Right lobe of liver (tissue), 6 donors: Measurements from ENCODE around the gene BUD31. TPM values are rescaled to one million over a fixed set of nuclear protein-coding genes. Genes with fewer than 3 reads are reported as not detected.

Experiments used
- ATAC-seq, 4 donors: fragments of 200-7000 bp; cut with Tn5 transposase; one replicate each; pipeline ENCODE4 v1.9.1; 2020; ENCODE audit warnings: mild to moderate bottlenecking in 4 of 4, moderate library complexity in 4 of 4
- DNase-seq, 3 donors: peaks; one replicate each; pipeline ENCODE4 v3.0.0-alpha.2; 2020
- H3K27ac ChIP-seq, 3 donors: fragments of 200-600 bp; one replicate each; pipeline ENCODE4 v1.8.0; 2022
- H3K27me3 ChIP-seq, 2 donors: fragments of 200-600 bp; one replicate each; pipeline ENCODE4 v1.8.0; 2022
- H3K36me3 ChIP-seq, 4 donors: fragments of 200-600 bp; sonication (generic) in 1 of 4; one replicate each; pipeline versions ENCODE4 v1.5.1 to v1.8.0; 2017 to 2022; ENCODE audit warnings: control low read depth in 1 of 4
- H3K4me1 ChIP-seq, 4 donors: fragments of 200-600 bp; sonication (generic) in 1 of 4; one replicate each; pipeline versions ENCODE4 v1.5.1 to v1.8.0; 2017 to 2022; ENCODE audit warnings: control low read depth in 1 of 4
- H3K4me3 ChIP-seq, 3 donors: fragments of 200-600 bp; one replicate each; pipeline ENCODE4 v1.8.0; 2022
- H3K9me3 ChIP-seq, 4 donors: fragments of 200-600 bp; sonication (generic) in 1 of 4; one replicate each; pipeline versions ENCODE4 v1.5.1 to v1.8.0; 2017 to 2022; ENCODE audit warnings: control low read depth in 1 of 4
- POLR2A ChIP-seq: fragments of 450-650 bp; IDR thresholded peaks from one replicate; pipeline ENCODE4 v1.6.1; 2017; ENCODE audit warnings: antibody characterized with exemption, mild to moderate bottlenecking
- WGBS: methylation state at CpG from one replicate; pipeline ENCODE4 v1.1.6; 2018; ENCODE audit warnings: low coverage, low lambda C conversion rate; ENCODE audit not compliant: insufficient coverage; ENCODE audit errors: missing lambda C conversion rate; 5-methylcytosine and 5-hydroxymethylcytosine counted together
- intact Hi-C, 2 donors: fragments of 100-400 bp; cut with DNase I; formaldehyde crosslinking; loops; one replicate each; pipeline versions ENCODE4 v1.11.2 to v1.14.1; 2022
- total RNA-seq, 6 experiments: library from RNA; depleted of rRNA in 2 of 6; stranded (reverse); fragments of >200 nt in 2 of 6; fragmentation: NEBNext Ultra II Directional in 3 of 6; extraction: Animal tissue kit (Norgen Biotek cat#: 25700) in 3 of 6; gene quantifications; one replicate each; pipeline versions ENCODE4 v1.1.0 to v1.2.4, GENCODE V29; 2016 to 2023
- TF ChIP-seq, protein P1 (sequence below), 4 donors: fragments of 200-600 bp in 3 of 4; fragments of 450-650 bp in 1 of 4; IDR thresholded peaks; one replicate each; pipeline versions ENCODE4 v1.5.1 to v1.8.0; 2016 to 2022; ENCODE audit warnings: antibody characterized with exemption in 4 of 4, mild to moderate bottlenecking in 2 of 4
- donor health status: DM: no; HTN: yes; CAD: no.
- donor health status: DM: no; HTN: no; CAD: no.
- donor health status: DM: no; HTN: no; CAD: no.
- donor health status: DM: no; HTN: yes; CAD: no.
- donor health status: DM: no; HTN: yes; CAD: no.

The BUD31 gene
- total RNA-seq, 6 experiments from 2014 or later = 25.6 to 49.2 (median 33.3) TPM

DNA sequence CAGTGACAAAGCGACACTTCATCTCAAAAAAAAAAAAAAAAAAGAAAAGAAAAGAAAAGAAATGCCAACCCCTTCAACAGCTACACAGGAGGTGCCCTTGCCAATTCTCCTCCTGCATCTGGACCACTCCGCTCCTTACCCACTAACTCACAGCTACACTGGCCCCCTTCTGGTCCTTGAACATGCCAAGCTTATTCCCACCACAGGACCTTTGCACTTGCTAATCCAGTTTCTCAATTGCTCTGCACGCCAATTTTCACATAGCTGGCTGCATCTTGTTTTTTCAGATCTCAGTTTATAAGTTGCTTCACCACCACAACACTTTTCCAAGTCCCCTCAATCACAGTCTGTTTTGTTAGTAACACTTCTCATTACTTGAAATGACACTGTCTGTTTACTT, 5.9 kb upstream of the BUD31 start:
- DNase-seq (no peak), ATAC-seq (no peak)
- WGBS = 95% methylated on average over 2 of the region's 3 CpGs
- no peaks in the 10 kb centered on the region for H3K27me3 ChIP-seq
- TF ChIP-seq, protein P1, sequence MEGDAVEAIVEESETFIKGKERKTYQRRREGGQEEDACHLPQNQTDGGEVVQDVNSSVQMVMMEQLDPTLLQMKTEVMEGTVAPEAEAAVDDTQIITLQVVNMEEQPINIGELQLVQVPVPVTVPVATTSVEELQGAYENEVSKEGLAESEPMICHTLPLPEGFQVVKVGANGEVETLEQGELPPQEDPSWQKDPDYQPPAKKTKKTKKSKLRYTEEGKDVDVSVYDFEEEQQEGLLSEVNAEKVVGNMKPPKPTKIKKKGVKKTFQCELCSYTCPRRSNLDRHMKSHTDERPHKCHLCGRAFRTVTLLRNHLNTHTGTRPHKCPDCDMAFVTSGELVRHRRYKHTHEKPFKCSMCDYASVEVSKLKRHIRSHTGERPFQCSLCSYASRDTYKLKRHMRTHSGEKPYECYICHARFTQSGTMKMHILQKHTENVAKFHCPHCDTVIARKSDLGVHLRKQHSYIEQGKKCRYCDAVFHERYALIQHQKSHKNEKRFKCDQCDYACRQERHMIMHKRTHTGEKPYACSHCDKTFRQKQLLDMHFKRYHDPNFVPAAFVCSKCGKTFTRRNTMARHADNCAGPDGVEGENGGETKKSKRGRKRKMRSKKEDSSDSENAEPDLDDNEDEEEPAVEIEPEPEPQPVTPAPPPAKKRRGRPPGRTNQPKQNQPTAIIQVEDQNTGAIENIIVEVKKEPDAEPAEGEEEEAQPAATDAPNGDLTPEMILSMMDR (IDR thresholded peaks at IDR 0.05) = no peak
- no peak for TF ChIP-seq POLR2A
- no peak overlapping the region for H3K4me3 ChIP-seq
- no peak overlapping the region for H3K27ac ChIP-seq
- H3K9me3 ChIP-seq = no peaks in the 10 kb centered on the region
- peaks cover 0 to 48% (median 9%) of the 10 kb centered on the region in 4 donors for H3K36me3 ChIP-seq
- H3K4me1 ChIP-seq = peaks cover 0 to 19% (median 7%) of the 10 kb centered on the region in 4 donors
- intact Hi-C loops = no loop called here

DNA sequence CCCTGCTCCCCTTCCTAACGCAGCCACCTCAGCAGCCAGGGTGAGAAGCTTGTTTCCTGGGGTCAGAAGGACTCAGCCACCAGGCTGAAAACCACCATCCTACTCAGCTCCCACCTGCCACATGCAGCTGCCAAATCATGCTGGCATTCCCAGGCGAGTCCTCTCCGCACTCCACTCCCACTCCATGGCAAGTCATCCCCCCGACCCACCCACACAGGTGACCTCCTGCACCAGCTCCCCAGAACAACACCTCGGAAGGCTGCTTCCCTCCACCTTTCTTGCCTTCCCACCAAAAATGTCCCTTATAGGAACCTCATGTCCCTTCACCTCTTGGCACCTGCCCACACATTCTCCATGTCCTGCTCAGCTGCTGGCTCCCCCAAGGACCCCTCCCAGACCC, 5.0 kb upstream of the BUD31 start:
- 92% methylated on average over 4 of the region's 5 CpGs for WGBS
- Histone ChIP-seq H3K36me3 (peaks cover 0 to 41% (median 9%) of the 10 kb centered on the region in 4 donors), H3K4me1 (peaks cover 0 to 19% (median 7%) of the 10 kb centered on the region in 4 donors)

DNA sequence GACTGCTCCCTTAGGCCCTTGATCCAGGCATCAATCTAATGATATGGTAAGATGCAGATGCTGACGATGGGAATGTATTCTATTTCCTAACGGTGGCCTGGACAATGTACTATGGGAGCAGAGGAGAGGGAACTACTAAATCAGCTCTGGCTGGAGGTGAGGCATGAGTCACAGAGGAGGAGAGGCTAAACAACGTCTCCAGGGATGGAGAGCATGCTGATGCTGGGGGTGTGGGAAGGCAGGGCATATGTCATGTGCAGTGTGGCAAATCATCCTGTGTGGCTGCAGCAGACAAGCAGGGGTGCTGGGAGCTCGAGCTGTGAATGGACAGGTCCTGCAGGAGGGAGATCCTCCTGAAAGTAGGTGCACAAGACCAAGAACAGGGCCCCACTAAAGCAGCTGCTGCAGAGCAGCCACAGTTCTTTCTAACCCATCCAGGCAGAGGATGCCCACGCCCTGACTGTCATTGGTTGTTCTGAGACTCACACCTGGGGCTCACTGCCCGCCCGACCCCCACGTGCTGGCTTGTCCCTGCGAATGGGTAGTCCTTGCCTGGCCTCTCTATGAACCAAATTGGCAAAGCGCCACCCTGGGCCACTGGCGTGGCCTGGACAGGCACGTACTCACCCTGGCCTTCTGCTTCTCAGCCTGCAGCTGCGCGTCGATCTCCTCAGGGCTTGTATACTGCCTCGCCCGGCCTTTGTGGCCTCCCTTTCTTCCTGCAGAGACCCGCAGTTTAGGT, 4.4 kb upstream of the BUD31 start:
- ATAC-seq (no peak), DNase-seq (no peak)
- Histone ChIP-seq H3K27me3 (no peaks in the 10 kb centered on the region), H3K27ac (no peak overlapping the region), H3K4me1 (peaks cover 0 to 19% (median 7%) of the 10 kb centered on the region in 4 donors), H3K9me3 (no peaks in the 10 kb centered on the region), H3K4me3 (no peak overlapping the region), H3K36me3 (peaks cover 0 to 36% (median 8%) of the 10 kb centered on the region in 4 donors)
- TF ChIP-seq, protein P1 (IDR thresholded peaks at IDR 0.05) = no peak
- no peak for TF ChIP-seq POLR2A
- intact Hi-C loops = no loop called here
- WGBS = 79% methylated on average over 9 of the region's 18 CpGs

More for the DNA sequence above, 5.0 kb upstream of the BUD31 start:
- TF ChIP-seq POLR2A = no peak
- TF ChIP-seq, protein P1 (IDR thresholded peaks at IDR 0.05) = no peak
- H3K9me3 ChIP-seq = no peaks in the 10 kb centered on the region
- DNase-seq = no peak
- H3K27ac ChIP-seq = no peak overlapping the region
- H3K27me3 ChIP-seq = no peaks in the 10 kb centered on the region
- ATAC-seq = no peak
- no peak overlapping the region for H3K4me3 ChIP-seq
- intact Hi-C loops = no loop called here

DNA sequence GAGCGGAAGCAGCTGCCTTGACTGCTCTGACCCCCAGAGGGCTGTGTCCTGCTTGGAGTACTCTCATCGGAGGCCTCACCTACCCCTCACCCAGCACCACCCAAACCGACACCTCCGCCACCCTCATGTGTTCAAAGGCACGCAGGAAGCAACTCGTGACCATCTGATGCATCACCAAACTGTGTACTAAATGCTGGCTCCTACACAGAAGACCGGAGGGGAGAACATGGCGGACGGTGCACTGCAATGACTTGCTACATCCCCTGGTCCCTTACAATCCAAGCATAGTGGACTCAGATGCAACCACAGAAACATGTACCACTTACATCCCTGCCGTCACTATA, 3.8 kb upstream of the BUD31 start:
- intact Hi-C loops = no loop called here
- TF ChIP-seq, protein P1 (IDR thresholded peaks at IDR 0.05) = no peak
- no peak for TF ChIP-seq POLR2A
- WGBS = 88% methylated on average over 6 of the region's 10 CpGs
- H3K4me1 ChIP-seq = peaks cover 0 to 19% (median 8%) of the 10 kb centered on the region in 4 donors
- ATAC-seq (no peak), DNase-seq (no peak)
- no peaks in the 10 kb centered on the region for H3K9me3 ChIP-seq
- H3K4me3 ChIP-seq = no peak overlapping the region
- H3K36me3 ChIP-seq = peaks cover 0 to 31% (median 5%) of the 10 kb centered on the region in 4 donors
- H3K27me3 ChIP-seq = no peaks in the 10 kb centered on the region
- no peak overlapping the region for H3K27ac ChIP-seq
